Measurements from ENCODE around the gene EML1. TPM values are rescaled to one million over a fixed set of nuclear protein-coding genes. Genes with fewer than 3 reads are reported as not detected.

Gene EML1
- total RNA-seq, 2 experiments from 2014 or later, result not detected

- ChIA-PET POLR2A (no interaction called here), CTCF (no interaction called here)
- Mint-ChIP-seq H3K27me3 (peaks cover 2% of the 10 kb centered on the region), H3K36me3 (ENCODE audit: low read depth) (no peaks in the 10 kb centered on the region), H3K9me3 (no peaks in the 10 kb centered on the region), H3K4me1 (no peaks in the 10 kb centered on the region), H3K27ac (no peak overlapping the region), H3K4me3 (no peak overlapping the region)
- no peak for DNase-seq
Measured at GRCh38 chr14:99936738-99937474, 143.7 kb downstream of the EML1 start.

DNA sequence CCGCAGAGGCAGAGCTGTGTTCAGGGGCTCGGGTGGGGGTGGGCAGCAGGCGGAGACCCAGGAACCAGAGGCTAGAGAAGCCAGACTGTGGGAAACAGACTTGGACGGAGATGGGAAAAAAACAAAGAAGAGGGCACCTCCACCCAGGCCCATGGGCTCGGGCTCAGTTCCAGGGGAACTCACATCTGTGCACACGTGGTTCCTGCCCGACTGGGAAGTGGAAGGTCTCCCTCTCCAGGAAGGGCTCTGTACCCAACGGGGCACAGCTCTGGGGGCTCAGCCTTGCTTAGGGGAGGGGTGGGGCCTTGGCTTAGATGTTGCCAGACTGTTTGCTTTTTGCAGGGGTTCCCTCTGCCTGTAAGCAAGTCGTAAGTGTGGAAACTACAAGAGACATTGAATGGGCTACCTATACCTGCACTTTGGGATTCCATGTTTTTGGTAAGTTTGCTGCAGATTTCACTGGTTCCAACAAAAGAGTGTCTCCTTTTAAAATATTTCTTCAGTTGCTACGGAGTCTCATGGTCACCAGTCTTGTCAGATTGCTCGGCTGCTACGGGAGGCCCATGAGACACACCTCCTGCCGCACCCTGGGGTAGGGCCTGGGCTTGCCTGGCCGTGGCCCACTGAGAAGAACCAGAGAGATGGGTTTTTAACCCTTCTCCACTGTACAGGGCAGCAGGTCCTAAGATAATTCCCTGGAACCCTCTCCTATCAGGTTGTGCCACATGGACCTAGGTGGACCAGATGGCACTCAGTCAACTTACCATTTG lies 144.4 kb downstream of the EML1 start:
- Mint-ChIP-seq H3K9me3 (no peaks in the 10 kb centered on the region), H3K27ac (no peak overlapping the region), H3K4me3 (no peak overlapping the region), H3K36me3 (ENCODE audit: low read depth) (no peaks in the 10 kb centered on the region), H3K27me3 (peaks cover 2% of the 10 kb centered on the region), H3K4me1 (no peaks in the 10 kb centered on the region)
- DNase-seq, result no peak
- ChIA-PET CTCF (no interaction called here), POLR2A (no interaction called here)

DNA sequence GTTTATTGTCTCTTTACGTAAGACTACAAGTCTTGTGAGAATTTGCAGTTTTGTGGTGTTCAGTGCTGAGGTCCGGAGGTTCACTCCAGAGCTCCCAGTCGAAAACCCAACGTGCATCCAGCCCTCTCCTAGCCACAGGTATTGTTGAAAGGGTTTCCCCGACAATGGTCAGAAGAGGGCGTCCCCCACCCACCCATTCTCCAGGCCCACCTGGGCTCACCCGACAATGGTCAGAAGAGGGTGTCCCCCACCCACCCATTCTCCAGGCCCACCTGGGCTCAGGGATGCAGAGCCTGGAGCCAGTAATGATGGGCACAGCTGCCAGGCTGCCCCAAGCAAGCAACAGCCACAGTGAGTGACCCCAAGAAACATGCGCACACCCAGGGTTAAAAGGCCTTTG lies 145.2 kb downstream of the EML1 start:
- ChIA-PET POLR2A (no interaction called here), CTCF (interaction anchor here (0.9 kb wide), 1 partner anchor 255 kb away, joined by 3 read pairs; no protein-coding TSS in a partner anchor)
- Mint-ChIP-seq H3K4me1 (no peaks in the 10 kb centered on the region), H3K36me3 (ENCODE audit: low read depth) (no peaks in the 10 kb centered on the region), H3K27me3 (peaks cover 2% of the 10 kb centered on the region), H3K9me3 (no peaks in the 10 kb centered on the region), H3K27ac (no peak overlapping the region), H3K4me3 (no peak overlapping the region)
- DNase-seq, result no peak

DNA sequence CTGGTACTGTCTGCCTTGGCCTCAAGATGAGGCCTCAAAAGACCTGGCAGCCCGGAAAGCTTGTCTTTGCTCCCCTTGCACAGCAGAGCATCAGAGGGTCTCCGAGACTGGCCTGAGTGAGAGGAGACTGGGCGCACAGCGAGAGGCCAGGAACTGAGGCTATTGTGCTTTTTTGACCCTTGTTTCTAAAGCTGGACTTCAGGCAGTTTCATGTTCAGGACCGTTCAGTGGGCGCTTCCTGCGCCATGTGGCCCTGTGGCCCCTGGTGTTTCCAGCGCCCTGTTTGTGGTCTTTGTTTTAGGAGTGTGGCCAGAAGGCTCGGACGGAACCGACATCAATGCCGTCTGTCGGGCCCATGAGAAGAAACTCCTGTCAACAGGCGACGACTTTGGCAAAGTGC lies 145.7 kb downstream of the EML1 start:
- H3K4me3 Mint-ChIP-seq, result no peak overlapping the region
- H3K27ac Mint-ChIP-seq, result no peak overlapping the region
- H3K36me3 Mint-ChIP-seq (ENCODE audit: low read depth), result no peaks in the 10 kb centered on the region
- DNase-seq, result no peak
- no peaks in the 10 kb centered on the region for H3K9me3 Mint-ChIP-seq
- peaks cover 2% of the 10 kb centered on the region for H3K27me3 Mint-ChIP-seq
- POLR2A ChIA-PET, result no interaction called here
- CTCF ChIA-PET, result interaction anchor here (0.9 kb wide), 1 partner anchor 254 kb away, joined by 3 read pairs; no protein-coding TSS in a partner anchor
- no peaks in the 10 kb centered on the region for H3K4me1 Mint-ChIP-seq

DNA sequence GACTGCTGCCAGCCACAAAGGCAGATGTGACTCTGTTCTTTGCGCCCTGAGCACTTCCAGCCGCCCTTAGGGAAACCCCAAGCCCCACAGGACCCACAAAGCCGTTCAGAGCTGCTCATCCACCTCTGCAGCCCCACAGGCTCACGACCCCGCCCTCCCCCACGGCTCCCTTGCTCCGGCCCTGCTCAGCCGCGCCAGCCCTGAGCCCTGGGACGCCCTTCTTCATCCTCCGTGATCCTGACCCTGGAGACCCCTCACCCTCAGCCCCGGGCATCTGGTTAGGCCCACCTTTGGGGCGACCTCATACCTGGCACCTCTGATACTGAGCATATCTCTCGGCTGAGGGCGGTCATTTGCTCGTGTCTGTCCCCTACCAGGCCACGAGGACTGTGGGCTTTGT lies 146.2 kb downstream of the EML1 start:
- peaks cover 2% of the 10 kb centered on the region for H3K27me3 Mint-ChIP-seq
- ChIA-PET POLR2A (no interaction called here), CTCF (no interaction called here)
- H3K4me3 Mint-ChIP-seq, result no peak overlapping the region
- H3K4me1 Mint-ChIP-seq, result no peaks in the 10 kb centered on the region
- H3K9me3 Mint-ChIP-seq, result no peaks in the 10 kb centered on the region
- no peaks in the 10 kb centered on the region for H3K36me3 Mint-ChIP-seq (ENCODE audit: low read depth)
- no peak overlapping the region for H3K27ac Mint-ChIP-seq
- DNase-seq, result no peak

- Mint-ChIP-seq H3K4me1 (no peaks in the 10 kb centered on the region), H3K9me3 (no peaks in the 10 kb centered on the region), H3K36me3 (ENCODE audit: low read depth) (no peaks in the 10 kb centered on the region), H3K27me3 (peaks cover 2% of the 10 kb centered on the region), H3K4me3 (no peak overlapping the region), H3K27ac (no peak overlapping the region)
- no peak for DNase-seq
- ChIA-PET POLR2A (no interaction called here), CTCF (no interaction called here)
Measured at GRCh38 chr14:99940064-99940463, 146.9 kb downstream of the EML1 start.

DNA sequence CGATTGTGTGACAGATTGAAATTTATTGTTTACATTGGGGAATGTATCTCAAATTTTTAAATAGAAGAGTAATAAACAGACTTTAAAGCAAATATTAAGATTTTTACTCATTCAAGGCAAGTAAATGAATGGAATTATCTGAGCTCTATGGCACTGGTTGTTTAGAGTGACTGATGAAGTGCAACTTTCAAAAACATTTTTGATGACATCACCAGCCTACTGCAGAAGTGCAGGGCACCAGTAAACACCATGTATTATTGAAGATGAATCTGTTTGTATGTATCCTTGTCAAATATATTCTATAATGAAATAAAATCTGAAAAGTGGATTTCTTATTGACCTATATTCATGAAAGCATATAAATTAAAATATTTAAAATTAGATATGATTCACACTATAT lies 148.0 kb downstream of the EML1 start:
- no peak overlapping the region for H3K4me3 Mint-ChIP-seq
- no peak for DNase-seq
- no peak overlapping the region for H3K27ac Mint-ChIP-seq
- no peaks in the 10 kb centered on the region for H3K9me3 Mint-ChIP-seq
- ChIA-PET CTCF (no interaction called here), POLR2A (no interaction called here)
- H3K36me3 Mint-ChIP-seq (ENCODE audit: low read depth), result no peaks in the 10 kb centered on the region
- peaks cover 2% of the 10 kb centered on the region for H3K27me3 Mint-ChIP-seq
- H3K4me1 Mint-ChIP-seq, result no peaks in the 10 kb centered on the region

DNA sequence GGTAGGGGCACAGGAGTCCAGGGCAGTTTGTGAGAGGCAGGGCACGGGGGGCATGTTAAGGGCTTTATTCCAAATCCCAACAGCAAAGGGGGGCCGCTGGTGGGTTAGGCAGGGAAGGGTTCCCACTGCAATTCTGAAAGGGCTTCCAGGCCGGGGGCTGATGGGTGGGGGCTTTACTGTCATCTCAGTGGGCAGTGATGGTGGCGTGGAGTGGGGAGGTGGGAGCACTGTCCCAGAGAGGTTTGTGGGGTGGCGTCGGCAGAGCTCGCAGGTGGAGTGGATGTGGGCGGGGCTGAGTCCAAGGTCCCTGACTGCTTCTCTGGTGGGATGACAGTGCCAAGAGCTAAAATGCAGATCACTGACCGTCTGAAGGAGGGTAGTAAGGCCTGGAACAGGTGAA lies 150.4 kb downstream of the EML1 start:
- POLR2A ChIA-PET, result no interaction called here
- no peaks in the 10 kb centered on the region for H3K36me3 Mint-ChIP-seq (ENCODE audit: low read depth)
- CTCF ChIA-PET, result no interaction called here
- H3K9me3 Mint-ChIP-seq, result no peaks in the 10 kb centered on the region
- H3K27ac Mint-ChIP-seq, result no peak overlapping the region
- peaks cover 3% of the 10 kb centered on the region for H3K4me1 Mint-ChIP-seq
- no peak overlapping the region for H3K4me3 Mint-ChIP-seq
- DNase-seq, result no peak
- H3K27me3 Mint-ChIP-seq, result peaks cover 5% of the 10 kb centered on the region

GRCh38 chr14:99944241-99944651 lies 151.0 kb downstream of the EML1 start:
- peaks cover 3% of the 10 kb centered on the region for H3K4me1 Mint-ChIP-seq
- H3K4me3 Mint-ChIP-seq, result no peak overlapping the region
- no peaks in the 10 kb centered on the region for H3K36me3 Mint-ChIP-seq (ENCODE audit: low read depth)
- no peaks in the 10 kb centered on the region for H3K9me3 Mint-ChIP-seq
- peaks cover 5% of the 10 kb centered on the region for H3K27me3 Mint-ChIP-seq
- ChIA-PET POLR2A (no interaction called here), CTCF (no interaction called here)
- no peak overlapping the region for H3K27ac Mint-ChIP-seq
- no peak for DNase-seq

DNA sequence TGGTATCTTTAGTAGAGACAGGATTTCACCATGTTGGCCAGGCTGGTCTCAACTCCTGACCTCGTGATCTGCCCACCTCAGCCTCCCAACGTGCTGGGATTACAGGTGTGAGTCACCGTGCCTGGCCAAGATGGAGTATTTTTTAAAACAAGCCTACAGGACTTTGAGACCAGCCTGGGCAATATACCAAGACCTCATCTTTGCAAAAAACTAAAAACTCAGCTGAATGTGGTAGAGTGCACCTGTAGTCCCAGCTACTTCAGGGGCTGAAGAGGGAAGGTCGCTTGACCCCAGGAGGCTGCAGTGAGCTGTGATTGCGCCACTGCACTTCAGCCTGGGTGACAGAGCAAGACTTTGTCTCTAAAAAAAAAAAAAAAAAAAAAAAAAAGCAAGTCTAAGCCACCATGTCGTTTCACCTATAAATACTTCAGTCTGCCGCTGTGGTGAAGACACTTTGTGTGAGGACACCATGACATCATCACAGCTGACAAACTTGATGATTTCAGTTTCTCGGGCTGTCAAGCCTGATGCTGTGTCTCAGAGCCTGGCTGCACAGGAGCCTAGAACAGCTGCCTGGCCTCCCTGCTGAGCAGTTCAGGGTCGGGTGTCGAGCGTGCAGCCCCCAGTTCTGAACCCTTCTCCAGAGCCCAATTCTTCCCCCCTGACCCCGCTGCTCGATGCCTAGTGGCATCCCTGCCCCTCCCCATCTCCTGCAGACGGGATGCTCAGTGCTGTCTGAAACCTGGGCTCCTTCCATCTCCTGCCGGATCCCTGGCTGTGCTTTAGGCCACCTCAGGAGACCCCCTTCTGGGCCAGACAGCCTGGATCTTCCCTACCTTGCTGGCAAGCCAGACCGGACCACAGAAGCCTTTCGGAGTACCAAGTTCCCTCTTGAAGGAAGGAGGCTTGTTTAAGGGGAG lies 152.8 kb downstream of the EML1 start:
- H3K4me3 Mint-ChIP-seq, result no peak overlapping the region
- no peaks in the 10 kb centered on the region for H3K36me3 Mint-ChIP-seq (ENCODE audit: low read depth)
- DNase-seq, result no peak
- H3K27me3 Mint-ChIP-seq, result peaks cover 4% of the 10 kb centered on the region
- ChIA-PET POLR2A (no interaction called here), CTCF (interaction anchor here (0.6 to 1.5 kb wide), 7 partner anchors 25 to 262 kb away, joined by 3 read pairs; partner anchors contain the start of gene CYP46A1)
- H3K4me1 Mint-ChIP-seq, result peaks cover 3% of the 10 kb centered on the region
- H3K27ac Mint-ChIP-seq, result no peak overlapping the region
- no peaks in the 10 kb centered on the region for H3K9me3 Mint-ChIP-seq

DNA sequence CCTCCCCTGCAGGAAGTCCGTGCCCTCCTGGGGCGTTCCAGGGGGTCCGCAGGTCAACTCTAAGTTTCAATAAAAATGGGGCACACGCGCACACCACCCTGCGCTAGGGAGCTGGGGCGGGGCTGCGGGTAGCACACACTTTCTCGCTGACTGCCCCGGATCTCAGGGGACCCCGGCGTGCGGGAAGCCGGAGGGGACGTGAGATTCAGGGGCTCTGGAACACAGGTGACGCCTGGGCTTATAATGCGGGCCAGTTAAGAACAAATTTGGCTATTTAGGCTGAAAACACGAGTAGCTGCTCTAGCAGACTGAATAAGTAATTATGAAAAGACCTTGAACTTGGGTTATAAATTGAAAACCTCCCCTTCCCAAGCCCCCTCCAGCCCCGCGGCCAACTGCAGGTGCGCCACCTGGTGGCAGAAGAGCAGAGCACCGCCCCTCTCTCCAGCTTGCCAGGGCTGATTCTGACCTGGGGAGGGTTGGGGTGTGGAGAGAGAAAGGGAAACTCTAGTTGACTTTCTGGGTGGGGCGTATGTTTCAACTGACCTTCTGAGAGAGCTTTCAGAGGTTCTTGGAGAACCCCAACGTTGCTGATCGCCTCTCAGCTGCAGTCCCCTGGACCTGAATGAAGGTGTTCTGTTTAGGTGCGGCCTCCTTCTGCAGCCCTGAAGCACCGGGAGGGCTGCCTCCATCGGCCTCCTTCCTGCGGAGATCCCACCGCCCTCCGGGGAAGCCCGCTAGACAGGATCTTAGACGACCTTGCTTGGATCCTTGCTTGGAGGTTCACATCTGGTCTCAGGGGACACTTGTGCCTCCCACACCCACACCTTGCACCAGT lies 153.7 kb downstream of the EML1 start:
- POLR2A ChIA-PET, result interaction anchor here (0.6 kb wide), 1 partner anchor 114 kb away, joined by 5 read pairs; no protein-coding TSS in a partner anchor
- no peak overlapping the region for H3K27ac Mint-ChIP-seq

DNA sequence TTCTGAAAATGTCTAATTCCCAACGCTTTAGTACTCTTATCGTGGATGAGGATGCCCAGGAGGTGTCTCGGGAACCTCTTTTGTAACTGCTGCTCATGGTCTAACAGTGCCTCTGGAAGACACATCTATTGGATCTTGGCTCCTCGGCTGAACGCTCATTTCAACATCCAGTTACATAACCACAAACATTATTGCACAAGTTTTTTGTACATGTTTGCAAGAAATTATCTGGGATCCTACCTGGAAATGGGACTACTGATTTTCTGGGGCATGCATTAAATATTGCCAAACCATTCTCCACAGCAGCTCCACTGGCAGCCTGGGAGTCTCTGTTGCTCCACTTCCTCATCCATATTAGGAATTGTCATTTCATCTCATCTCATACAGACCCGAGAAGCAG lies 154.5 kb downstream of the EML1 start:
- peaks cover 3% of the 10 kb centered on the region for H3K27me3 Mint-ChIP-seq
- no peak overlapping the region for H3K4me3 Mint-ChIP-seq
- H3K27ac Mint-ChIP-seq, result no peak overlapping the region
- H3K36me3 Mint-ChIP-seq (ENCODE audit: low read depth), result peaks cover under 1% of the 10 kb centered on the region
- H3K4me1 Mint-ChIP-seq, result peaks cover 3% of the 10 kb centered on the region
- POLR2A ChIA-PET, result no interaction called here
- DNase-seq, result no peak
- CTCF ChIA-PET, result interaction anchor here (0.7 to 1.5 kb wide), 8 partner anchors 7 to 227 kb away, joined by 3 to 4 read pairs (median 3); no protein-coding TSS in a partner anchor
- H3K9me3 Mint-ChIP-seq, result no peaks in the 10 kb centered on the region

More for the DNA sequence above, 153.7 kb downstream of the EML1 start:
- H3K36me3 Mint-ChIP-seq (ENCODE audit: low read depth), result no peaks in the 10 kb centered on the region
- no peak overlapping the region for H3K4me3 Mint-ChIP-seq
- H3K9me3 Mint-ChIP-seq, result no peaks in the 10 kb centered on the region
- H3K27me3 Mint-ChIP-seq, result peaks cover 3% of the 10 kb centered on the region
- CTCF ChIA-PET, result interaction anchor here (0.6 to 1.5 kb wide), 12 partner anchors 8 to 263 kb away, joined by 3 to 4 read pairs (median 3); partner anchors contain the start of gene CYP46A1
- H3K4me1 Mint-ChIP-seq, result peaks cover 3% of the 10 kb centered on the region
- DNase-seq, result peak; percentile 49

All from activated CD4-positive, alpha-beta memory T cell treated with anti-CD3 and anti-CD28 coated beads, Interleukin-2, amount 10 ng/mL, durations not matched to agents 7 days and 5 days (primary cell).